ENCODE data around the gene ADAMTSL1. TPM values are rescaled to one million over a fixed set of nuclear protein-coding genes. Genes with fewer than 3 reads are reported as not detected.

Gene ADAMTSL1
- total RNA-seq, 1 experiment from 2014 or later = not detected

DNA sequence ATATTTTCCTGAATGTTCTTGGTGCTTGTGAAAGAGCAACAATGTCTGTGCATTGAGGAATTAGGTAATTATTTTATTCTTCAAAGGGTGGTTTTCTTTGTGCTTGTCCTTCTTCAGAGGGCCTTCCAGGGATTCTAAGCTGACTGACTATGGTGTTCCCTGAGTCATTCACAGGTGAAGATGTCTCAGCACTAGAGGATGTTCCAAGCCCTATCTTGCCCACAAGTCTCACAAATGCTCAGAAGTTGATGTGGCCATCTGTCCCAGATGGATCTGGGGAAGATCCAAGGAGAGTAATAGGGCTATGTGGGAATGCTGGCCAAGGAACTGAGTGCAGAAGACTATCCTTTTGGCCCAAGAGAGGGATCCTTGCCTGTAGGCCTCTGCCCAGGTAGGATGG lies 120.9 kb downstream of the ADAMTSL1 start:
- Histone ChIP-seq H3K79me2 (ENCODE audit: insufficient read depth, low read length) (no peaks in the 10 kb centered on the region), H3K27ac (ENCODE audit: low read depth, low read length) (no peak overlapping the region), H3K4me2 (ENCODE audit: low read length) (no peak overlapping the region), H3K27me3 (ENCODE audit: insufficient read depth, low read length) (no peaks in the 10 kb centered on the region), H3K4me3 (replicated peaks in 1 of 2; ENCODE audit: low read depth in 1 of 2, low read length in 2 of 2) (no peak overlapping the region), H3K9ac (ENCODE audit: low read length) (no peak overlapping the region), H3K4me1 (ENCODE audit: control insufficient read depth in 1 of 2, insufficient read depth in 2 of 2, low read length in 2 of 2) (no peaks in the 10 kb centered on the region), H2AFZ (ENCODE audit: low read depth, low read length, poor library complexity, severe bottlenecking) (no peak overlapping the region), H3K9me2 (ENCODE audit: insufficient read depth) (no peaks in the 10 kb centered on the region), H3K36me3 (ENCODE audit: control insufficient read depth in 1 of 2, insufficient read depth in 2 of 2, low read length in 2 of 2) (no peaks in the 10 kb centered on the region), H4K20me1 (ENCODE audit: insufficient read depth) (no peaks in the 10 kb centered on the region), H3K9me3 (ENCODE audit: control insufficient read depth in 1 of 2, insufficient read depth in 1 of 2, low read depth in 1 of 2, low read length in 2 of 2) (no peaks in the 10 kb centered on the region)
- ChIA-PET RAD21 (ENCODE audit: low non-redundant PET in 1 of 2, low total read pairs in 2 of 2, uncharacterized antibody in 2 of 2, unreplicated experiment in 2 of 2) (no interaction called here), POLR2A (no interaction called here), CTCF (no interaction called here)
- DNase-seq (ENCODE audit: low read depth, low spot score) (no peak), ATAC-seq (no peak)
- intact Hi-C loops (cut with micrococcal nuclease) = no loop called here
- BruUV-seq (replicated peaks) = no TSS peak
- no peak for TF ChIP-seq ZFX (IDR thresholded peaks at IDR 0.05)
- TF ChIP-seq CBX3 (IDR thresholded peaks at IDR 0.05; ENCODE audit: low read depth) = no peak
- no peak for TF ChIP-seq EZH2 (IDR thresholded peaks at IDR 0.05)
- TF ChIP-seq CEBPB (IDR thresholded peaks at IDR 0.05; ENCODE audit: low read depth) = no peak
- no peak for TF ChIP-seq SP1 (IDR thresholded peaks at IDR 0.05; ENCODE audit: low read depth)
- TF ChIP-seq RAD21 (IDR thresholded peaks at IDR 0.05; ENCODE audit: low read depth) = no peak

DNA sequence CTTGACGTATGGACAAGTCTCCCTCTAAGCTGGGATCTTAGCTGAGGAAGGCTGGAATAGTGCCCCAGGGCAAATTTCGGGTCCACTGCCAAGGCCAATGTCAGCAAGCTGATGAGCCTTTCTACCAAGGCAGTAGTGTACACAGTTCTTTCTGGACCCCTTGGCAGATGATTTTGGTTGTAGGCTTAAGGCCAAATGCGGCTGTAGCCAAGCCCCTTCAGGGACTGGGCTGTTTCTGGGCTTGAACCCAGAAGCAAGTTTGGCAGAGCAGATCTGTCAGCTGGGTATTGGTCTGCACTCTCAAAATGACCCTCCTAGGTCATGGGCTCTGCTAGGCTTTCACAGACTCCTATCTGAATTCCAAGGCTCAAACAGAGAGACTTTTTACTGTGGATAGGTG lies 121.6 kb downstream of the ADAMTSL1 start:
- Histone ChIP-seq H3K4me3 (replicated peaks in 1 of 2; ENCODE audit: low read depth in 1 of 2, low read length in 2 of 2) (no peak overlapping the region), H3K9me3 (ENCODE audit: control insufficient read depth in 1 of 2, insufficient read depth in 1 of 2, low read depth in 1 of 2, low read length in 2 of 2) (no peaks in the 10 kb centered on the region), H3K9ac (ENCODE audit: low read length) (no peak overlapping the region), H3K79me2 (ENCODE audit: insufficient read depth, low read length) (no peaks in the 10 kb centered on the region), H3K27me3 (ENCODE audit: insufficient read depth, low read length) (no peaks in the 10 kb centered on the region), H3K36me3 (ENCODE audit: control insufficient read depth in 1 of 2, insufficient read depth in 2 of 2, low read length in 2 of 2) (no peaks in the 10 kb centered on the region), H4K20me1 (ENCODE audit: insufficient read depth) (no peaks in the 10 kb centered on the region), H2AFZ (ENCODE audit: low read depth, low read length, poor library complexity, severe bottlenecking) (no peak overlapping the region), H3K27ac (ENCODE audit: low read depth, low read length) (no peak overlapping the region), H3K9me2 (ENCODE audit: insufficient read depth) (no peaks in the 10 kb centered on the region), H3K4me2 (ENCODE audit: low read length) (no peak overlapping the region), H3K4me1 (ENCODE audit: control insufficient read depth in 1 of 2, insufficient read depth in 2 of 2, low read length in 2 of 2) (no peaks in the 10 kb centered on the region)
- intact Hi-C loops (cut with micrococcal nuclease) = no loop called here
- CTCF ChIA-PET = no interaction called here
- DNase-seq (ENCODE audit: low read depth, low spot score) (no peak), ATAC-seq (no peak)
- TF ChIP-seq EGR1 (IDR thresholded peaks at IDR 0.05; ENCODE audit: low read depth) = no peak
- TF ChIP-seq, protein P1, sequence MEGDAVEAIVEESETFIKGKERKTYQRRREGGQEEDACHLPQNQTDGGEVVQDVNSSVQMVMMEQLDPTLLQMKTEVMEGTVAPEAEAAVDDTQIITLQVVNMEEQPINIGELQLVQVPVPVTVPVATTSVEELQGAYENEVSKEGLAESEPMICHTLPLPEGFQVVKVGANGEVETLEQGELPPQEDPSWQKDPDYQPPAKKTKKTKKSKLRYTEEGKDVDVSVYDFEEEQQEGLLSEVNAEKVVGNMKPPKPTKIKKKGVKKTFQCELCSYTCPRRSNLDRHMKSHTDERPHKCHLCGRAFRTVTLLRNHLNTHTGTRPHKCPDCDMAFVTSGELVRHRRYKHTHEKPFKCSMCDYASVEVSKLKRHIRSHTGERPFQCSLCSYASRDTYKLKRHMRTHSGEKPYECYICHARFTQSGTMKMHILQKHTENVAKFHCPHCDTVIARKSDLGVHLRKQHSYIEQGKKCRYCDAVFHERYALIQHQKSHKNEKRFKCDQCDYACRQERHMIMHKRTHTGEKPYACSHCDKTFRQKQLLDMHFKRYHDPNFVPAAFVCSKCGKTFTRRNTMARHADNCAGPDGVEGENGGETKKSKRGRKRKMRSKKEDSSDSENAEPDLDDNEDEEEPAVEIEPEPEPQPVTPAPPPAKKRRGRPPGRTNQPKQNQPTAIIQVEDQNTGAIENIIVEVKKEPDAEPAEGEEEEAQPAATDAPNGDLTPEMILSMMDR (IDR thresholded peaks at IDR 0.05 in 2 of 3, conservative IDR thresholded peaks at IDR 0.05 in 1 of 3; ENCODE audit: borderline replicate concordance in 1 of 3, insufficient read depth in 1 of 3, low read depth in 2 of 3, low read length in 2 of 3) = no peak
- no peak for TF ChIP-seq CBX3 (IDR thresholded peaks at IDR 0.05; ENCODE audit: low read depth)
- no peak for TF ChIP-seq CEBPB (IDR thresholded peaks at IDR 0.05; ENCODE audit: low read depth)
- TF ChIP-seq YY1 (IDR thresholded peaks at IDR 0.05; ENCODE audit: extremely low read depth, insufficient replicate concordance, low read depth, low read length) = no peak
- no peak for TF ChIP-seq TCF7L2 (IDR thresholded peaks at IDR 0.05; ENCODE audit: borderline replicate concordance, extremely low read depth, insufficient read depth, insufficient read length)
- no peak for TF ChIP-seq SP1 (IDR thresholded peaks at IDR 0.05; ENCODE audit: low read depth)
- TF ChIP-seq ZFX (IDR thresholded peaks at IDR 0.05) = no peak
- TF ChIP-seq SIN3A (IDR thresholded peaks at IDR 0.05; ENCODE audit: low read depth) = no peak
- no peak for TF ChIP-seq FOSL1 (IDR thresholded peaks at IDR 0.05; ENCODE audit: low read depth)
- no peak for TF ChIP-seq POLR2A (IDR thresholded peaks at IDR 0.05; ENCODE audit: borderline replicate concordance, extremely low read depth, insufficient read depth, insufficient read length)
- no peak for TF ChIP-seq EZH2 (IDR thresholded peaks at IDR 0.05)
- TF ChIP-seq, protein P2, sequence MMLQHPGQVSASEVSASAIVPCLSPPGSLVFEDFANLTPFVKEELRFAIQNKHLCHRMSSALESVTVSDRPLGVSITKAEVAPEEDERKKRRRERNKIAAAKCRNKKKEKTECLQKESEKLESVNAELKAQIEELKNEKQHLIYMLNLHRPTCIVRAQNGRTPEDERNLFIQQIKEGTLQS (IDR thresholded peaks at IDR 0.05) = no peak
- no peak for TF ChIP-seq RAD21 (IDR thresholded peaks at IDR 0.05; ENCODE audit: low read depth)
- RAD21 ChIA-PET (ENCODE audit: low non-redundant PET in 1 of 2, low total read pairs in 2 of 2, uncharacterized antibody in 2 of 2, unreplicated experiment in 2 of 2) = no interaction called here
- POLR2A ChIA-PET = no interaction called here
- BruUV-seq (replicated peaks) = no TSS peak
